CD1c-positive myeloid dendritic cell (primary cell): ENCODE measurements around the gene CEP162.
"Not testable (repeated sequence)": the region's sequence is repeated elsewhere in the genome, so short reads cannot be mapped to it uniquely, and the experiment has no call there.

Source experiments
- DNase-seq: peaks from one replicate; pipeline ENCODE4 v3.0.0-alpha.2; 2016; ENCODE audit errors: extremely low spot score

CEP162 gene

GRCh38 chr6:84227434-84228197, at the start of gene CEP162:
TSS of gene CEP162 (minus strand) at chr6:84227643. CDS start at chr6:84226393, 1,250 bp downstream.
- DNase-seq, result peak; percentile 92

- no peak for DNase-seq
Observed at GRCh38 chr6:84274856-84275255, 47.4 kb upstream of the CEP162 start.

- no peak for DNase-seq
Observed at GRCh38 chr6:84273048-84273809, 45.8 kb upstream of the CEP162 start.

- DNase-seq, result no peak
Observed at GRCh38 chr6:84272298-84272697, 44.9 kb upstream of the CEP162 start.

- no peak for DNase-seq
Observed at GRCh38 chr6:84271061-84271716, 43.7 kb upstream of the CEP162 start.

GRCh38 chr6:84269947-84270733, 42.7 kb upstream of the CEP162 start:
- DNase-seq, result no peak

- no peak for DNase-seq
Observed at GRCh38 chr6:84268781-84269180, 41.3 kb upstream of the CEP162 start.

GRCh38 chr6:84263557-84263956, 36.1 kb upstream of the CEP162 start:
- no peak for DNase-seq

- DNase-seq, result no peak
Observed at GRCh38 chr6:84260926-84261325, 33.5 kb upstream of the CEP162 start.

GRCh38 chr6:84260196-84260595, 32.8 kb upstream of the CEP162 start:
- no peak for DNase-seq

GRCh38 chr6:84258866-84259265, 31.4 kb upstream of the CEP162 start:
- DNase-seq, result no peak

- DNase-seq, result no peak
Observed at GRCh38 chr6:84258268-84258667, 30.8 kb upstream of the CEP162 start.

GRCh38 chr6:84255641-84256040, 28.2 kb upstream of the CEP162 start:
- DNase-seq, result no peak

GRCh38 chr6:84253380-84253779, 25.9 kb upstream of the CEP162 start:
- no peak for DNase-seq

- DNase-seq, result no peak
Observed at GRCh38 chr6:84251891-84252539, 24.6 kb upstream of the CEP162 start.

- DNase-seq, result no peak
Observed at GRCh38 chr6:84249724-84250123, 22.3 kb upstream of the CEP162 start.

GRCh38 chr6:84244416-84245081, 17.1 kb upstream of the CEP162 start:
- DNase-seq, result not testable (repeated sequence)

- DNase-seq, result no peak
Observed at GRCh38 chr6:84243240-84243639, 15.8 kb upstream of the CEP162 start.

- DNase-seq, result no peak
Observed at GRCh38 chr6:84242265-84242664, 14.8 kb upstream of the CEP162 start.

- no peak for DNase-seq
Observed at GRCh38 chr6:84228198-84228543, 728 bp upstream of the CEP162 start.

- DNase-seq, result no peak
Observed at GRCh38 chr6:84227044-84227433, 404 bp downstream of the CEP162 start.
